ENCODE data around the gene TMEM9. TPM values are rescaled to one million over a fixed set of nuclear protein-coding genes. Genes with fewer than 3 reads are reported as not detected.

TMEM9 gene
- total RNA-seq, 3 donors from 2014 or later = 9.7 to 14.0 (median 9.9) TPM

DNA sequence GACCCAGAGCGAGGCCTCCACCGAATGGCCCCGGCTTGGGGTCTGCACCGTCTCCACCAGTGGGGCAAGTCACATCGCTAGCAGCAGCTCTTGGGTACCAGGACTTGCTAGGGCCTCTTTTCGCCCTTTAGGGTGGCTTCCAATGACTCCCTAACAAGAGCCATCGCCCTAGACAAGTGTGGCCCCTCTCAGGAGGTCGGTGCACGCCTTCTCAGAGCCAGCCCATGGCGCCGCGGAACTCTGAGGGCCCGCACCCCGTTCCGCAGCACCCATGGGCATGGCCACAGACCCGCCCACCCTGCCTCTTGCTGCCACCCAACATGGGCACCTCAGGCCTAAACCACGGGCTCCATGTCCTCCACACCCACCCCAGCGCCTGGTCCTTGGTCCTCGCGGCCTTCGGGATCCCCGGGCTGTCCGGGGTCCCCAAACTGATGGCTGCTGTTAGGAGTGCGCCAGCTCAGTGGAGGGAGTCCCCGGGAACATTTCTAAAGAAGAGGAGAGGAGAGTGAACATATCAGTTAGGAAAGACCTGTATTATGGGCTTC lies 38.8 kb downstream of the TMEM9 start:
- Mint-ChIP-seq H3K4me1 (ENCODE audit: low read depth) (peaks cover 16% of the 10 kb centered on the region), H3K4me3 (no peak overlapping the region), H3K9me3 (no peaks in the 10 kb centered on the region), H3K36me3 (ENCODE audit: insufficient read depth) (no peaks in the 10 kb centered on the region), H3K27me3 (ENCODE audit: low read depth) (no peaks in the 10 kb centered on the region)
- ATAC-seq (no peak), DNase-seq (no peak)

GRCh38 chr1:201114245-201115131 lies 39.8 kb downstream of the TMEM9 start:
- DNase-seq = peak; percentile 60
- no peaks in the 10 kb centered on the region for H3K36me3 Mint-ChIP-seq (ENCODE audit: insufficient read depth)

DNA sequence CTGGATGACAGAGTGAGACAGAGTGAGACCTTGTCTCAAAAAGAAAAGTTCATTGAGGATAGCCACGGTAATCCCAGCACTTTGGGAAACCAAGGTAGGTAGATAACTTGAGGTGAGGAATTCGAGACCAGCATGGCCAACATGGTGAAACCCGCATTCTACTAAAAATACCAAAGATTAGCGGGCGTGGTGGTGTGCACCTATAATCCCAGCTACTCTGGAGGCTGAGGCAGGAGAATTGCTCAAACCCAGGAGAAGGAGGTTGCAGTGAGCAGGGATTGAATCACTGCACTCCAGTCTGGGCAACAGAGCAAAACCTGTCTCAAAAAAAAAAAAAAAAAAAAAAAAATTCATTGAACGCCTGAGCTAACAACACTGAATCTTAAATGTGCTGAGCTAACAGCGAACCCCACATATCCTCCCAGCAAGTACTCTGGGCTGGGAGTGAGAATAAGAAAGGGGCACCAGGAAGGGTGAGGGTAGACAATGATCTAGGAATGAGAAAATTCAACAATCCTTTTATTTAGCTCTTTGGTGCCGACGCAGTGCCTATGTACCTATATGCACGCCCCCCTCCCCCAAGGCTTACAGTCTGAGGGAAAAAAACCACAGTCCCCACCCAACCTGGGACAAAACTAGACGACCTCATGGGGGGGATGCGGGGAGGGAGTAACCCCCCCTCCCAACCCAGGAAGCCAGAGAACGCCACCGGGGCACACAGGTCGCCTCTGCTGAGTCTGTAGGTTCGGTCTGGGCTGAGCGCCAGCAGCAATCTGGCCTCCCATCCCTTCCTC lies 40.6 kb downstream of the TMEM9 start:
- no peak for ATAC-seq
- Mint-ChIP-seq H3K9me3 (no peaks in the 10 kb centered on the region), H3K27me3 (ENCODE audit: low read depth) (no peaks in the 10 kb centered on the region), H3K4me3 (peak overlapping the region; percentile 87), H3K36me3 (ENCODE audit: insufficient read depth) (no peaks in the 10 kb centered on the region), H3K4me1 (ENCODE audit: low read depth) (peaks cover 8% of the 10 kb centered on the region)
- no peak for DNase-seq

More at GRCh38 chr1:201114245-201115131, 39.8 kb downstream of the TMEM9 start:
- no peaks in the 10 kb centered on the region for H3K27me3 Mint-ChIP-seq (ENCODE audit: low read depth)
- no peaks in the 10 kb centered on the region for H3K9me3 Mint-ChIP-seq
- peaks cover 9% of the 10 kb centered on the region for H3K4me1 Mint-ChIP-seq (ENCODE audit: low read depth)
- peak; percentile 90 for ATAC-seq
- peak overlapping the region; percentile 87 for H3K4me3 Mint-ChIP-seq

DNA sequence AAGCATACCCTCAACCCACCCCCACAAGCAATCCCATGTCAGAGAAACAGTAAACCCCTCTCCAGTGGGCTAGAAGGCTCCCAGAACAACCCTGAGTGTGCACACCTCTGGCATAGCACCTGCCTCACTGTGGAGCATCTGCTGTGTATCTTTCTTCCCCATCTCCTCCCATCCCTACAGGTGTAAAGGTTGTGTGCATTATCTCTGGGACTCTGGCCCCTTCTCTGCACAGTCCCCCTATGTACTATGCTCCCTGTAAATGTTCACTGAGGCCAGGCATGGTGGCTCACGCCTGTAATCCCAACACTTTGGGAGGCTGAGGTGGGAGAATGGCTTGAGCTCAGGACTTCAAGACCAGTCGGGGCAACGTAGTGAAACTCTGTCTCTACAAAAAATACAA lies 41.3 kb downstream of the TMEM9 start:
- DNase-seq (no peak), ATAC-seq (no peak)
- peaks cover 8% of the 10 kb centered on the region for H3K4me1 Mint-ChIP-seq (ENCODE audit: low read depth)
- H3K9me3 Mint-ChIP-seq = no peaks in the 10 kb centered on the region
- no peaks in the 10 kb centered on the region for H3K27me3 Mint-ChIP-seq (ENCODE audit: low read depth)
- no peak overlapping the region for H3K4me3 Mint-ChIP-seq
- no peaks in the 10 kb centered on the region for H3K36me3 Mint-ChIP-seq (ENCODE audit: insufficient read depth)

GRCh38 chr1:201112173-201112731 lies 42.0 kb downstream of the TMEM9 start, which contains the start of gene CACNA1S:
CACNA1S (minus strand) TSS chr1:201112426; CDS start chr1:201112339, 87 bp downstream.
- ATAC-seq = no peak
- Mint-ChIP-seq H3K9me3 (no peaks in the 10 kb centered on the region), H3K27me3 (ENCODE audit: low read depth) (no peaks in the 10 kb centered on the region), H3K4me1 (ENCODE audit: low read depth) (peaks cover 8% of the 10 kb centered on the region), H3K4me3 (no peak within 1 kb of the TSS), H3K36me3 (ENCODE audit: insufficient read depth) (no peaks in the 10 kb centered on the region)
- no peak for DNase-seq

DNA sequence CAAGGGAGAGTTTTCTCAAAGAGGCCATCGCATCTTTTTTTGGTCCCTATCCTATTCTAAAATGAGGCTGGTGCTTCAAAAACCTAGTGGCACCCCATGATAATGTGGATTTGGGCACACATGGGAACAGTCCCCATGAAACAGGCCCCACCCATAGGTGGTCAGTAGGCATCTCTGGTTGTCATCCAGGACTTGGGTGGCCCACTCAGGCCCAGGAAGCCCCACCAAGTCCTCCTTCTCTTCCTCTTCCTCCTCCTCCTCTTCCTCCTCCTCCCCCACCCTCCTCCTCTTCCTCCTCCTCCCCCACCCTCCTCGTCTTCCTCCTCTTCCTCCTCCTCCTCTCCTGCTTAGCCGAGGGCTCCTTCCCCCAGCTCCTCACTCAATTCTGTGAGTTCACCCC lies 42.6 kb downstream of the TMEM9 start:
- ATAC-seq (no peak), DNase-seq (no peak)
- Mint-ChIP-seq H3K4me3 (no peak overlapping the region), H3K36me3 (ENCODE audit: insufficient read depth) (no peaks in the 10 kb centered on the region), H3K9me3 (no peaks in the 10 kb centered on the region), H3K27me3 (ENCODE audit: low read depth) (no peaks in the 10 kb centered on the region), H3K4me1 (ENCODE audit: low read depth) (peaks cover 8% of the 10 kb centered on the region)

GRCh38 chr1:201111156-201111555 lies 43.1 kb downstream of the TMEM9 start:
- DNase-seq = no peak
- Mint-ChIP-seq H3K9me3 (no peaks in the 10 kb centered on the region), H3K4me3 (no peak overlapping the region), H3K27me3 (ENCODE audit: low read depth) (no peaks in the 10 kb centered on the region), H3K36me3 (ENCODE audit: insufficient read depth) (no peaks in the 10 kb centered on the region), H3K4me1 (ENCODE audit: low read depth) (peaks cover 8% of the 10 kb centered on the region)
- ATAC-seq = no peak

- Mint-ChIP-seq H3K4me1 (ENCODE audit: low read depth) (peaks cover 5% of the 10 kb centered on the region), H3K27me3 (ENCODE audit: low read depth) (no peaks in the 10 kb centered on the region), H3K36me3 (ENCODE audit: insufficient read depth) (no peaks in the 10 kb centered on the region), H3K9me3 (no peaks in the 10 kb centered on the region), H3K4me3 (no peak overlapping the region)
- ATAC-seq (no peak), DNase-seq (no peak)
Observed at GRCh38 chr1:201110616-201111015, 43.7 kb downstream of the TMEM9 start.

DNA sequence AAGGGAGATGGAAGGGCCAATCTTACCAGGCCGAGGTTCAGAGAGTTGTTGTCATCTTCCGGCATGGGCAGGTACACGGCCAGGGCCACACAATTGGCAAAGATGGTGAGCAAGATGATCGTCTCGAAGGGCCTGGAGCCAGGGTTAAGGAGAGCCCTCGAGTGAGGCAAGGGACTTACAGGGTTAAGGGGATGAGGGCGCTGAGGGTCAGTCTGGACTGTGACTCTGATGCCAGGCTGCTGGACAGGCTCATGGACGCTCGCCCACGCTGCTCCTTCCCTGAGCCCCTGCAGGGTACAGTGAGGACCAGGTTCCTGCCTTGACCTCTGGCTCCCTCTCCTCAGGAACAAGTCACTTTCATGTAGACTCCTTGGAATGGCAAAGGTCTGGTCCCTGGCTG lies 44.1 kb downstream of the TMEM9 start:
- peaks cover 5% of the 10 kb centered on the region for H3K4me1 Mint-ChIP-seq (ENCODE audit: low read depth)
- no peaks in the 10 kb centered on the region for H3K36me3 Mint-ChIP-seq (ENCODE audit: insufficient read depth)
- DNase-seq (no peak), ATAC-seq (no peak)
- no peaks in the 10 kb centered on the region for H3K27me3 Mint-ChIP-seq (ENCODE audit: low read depth)
- no peaks in the 10 kb centered on the region for H3K9me3 Mint-ChIP-seq
- no peak overlapping the region for H3K4me3 Mint-ChIP-seq

DNA sequence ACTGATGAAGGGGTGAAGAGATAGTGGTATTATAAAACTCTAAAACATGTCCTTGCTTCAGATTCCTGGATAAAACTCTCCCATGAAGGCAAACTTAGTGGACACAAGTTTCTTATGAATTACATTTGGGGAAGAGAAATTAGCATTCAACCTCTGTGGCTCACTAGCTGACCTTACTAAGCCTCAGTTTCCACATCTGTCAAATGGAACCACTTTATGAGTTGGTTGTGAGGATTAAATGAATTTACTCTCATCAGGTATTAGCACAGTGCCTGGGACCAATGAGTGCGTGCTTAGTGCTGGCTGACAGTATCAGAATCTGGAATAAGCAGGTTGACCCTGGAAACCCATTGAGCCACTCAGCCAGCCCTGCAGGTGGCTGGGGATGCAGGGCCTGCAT lies 44.6 kb downstream of the TMEM9 start:
- DNase-seq (no peak), ATAC-seq (no peak)
- Mint-ChIP-seq H3K36me3 (ENCODE audit: insufficient read depth) (no peaks in the 10 kb centered on the region), H3K4me3 (no peak overlapping the region), H3K9me3 (no peaks in the 10 kb centered on the region), H3K4me1 (ENCODE audit: low read depth) (peaks cover 2% of the 10 kb centered on the region), H3K27me3 (ENCODE audit: low read depth) (no peaks in the 10 kb centered on the region)

DNA sequence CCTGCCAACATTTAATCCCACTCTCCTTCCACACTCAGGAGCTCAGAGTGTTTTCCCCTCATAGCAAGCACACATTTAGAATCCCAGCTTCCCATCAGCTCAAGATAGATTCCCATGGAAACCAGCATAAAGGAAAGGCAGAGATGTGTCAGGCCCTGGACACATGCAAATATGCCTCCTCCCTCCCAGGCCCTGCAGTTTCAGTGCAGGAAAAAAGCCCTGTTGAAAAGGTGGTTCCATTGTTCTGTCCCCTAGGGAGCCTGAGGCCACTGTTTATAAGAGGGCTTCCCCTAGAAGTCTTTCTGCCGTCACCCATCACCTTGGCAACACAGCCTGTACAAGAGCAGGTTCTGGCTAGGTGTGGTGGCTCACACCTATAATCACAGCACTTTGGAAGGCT lies 45.7 kb downstream of the TMEM9 start:
- Mint-ChIP-seq H3K4me3 (no peak overlapping the region), H3K9me3 (no peaks in the 10 kb centered on the region), H3K27me3 (ENCODE audit: low read depth) (no peaks in the 10 kb centered on the region), H3K36me3 (ENCODE audit: insufficient read depth) (no peaks in the 10 kb centered on the region), H3K4me1 (ENCODE audit: low read depth) (no peaks in the 10 kb centered on the region)
- ATAC-seq = no peak
- no peak for DNase-seq

GRCh38 chr1:201105688-201106087 lies 48.6 kb downstream of the TMEM9 start:
- no peaks in the 10 kb centered on the region for H3K9me3 Mint-ChIP-seq
- DNase-seq (no peak), ATAC-seq (no peak)
- H3K4me3 Mint-ChIP-seq = no peak overlapping the region
- no peaks in the 10 kb centered on the region for H3K4me1 Mint-ChIP-seq (ENCODE audit: low read depth)
- no peaks in the 10 kb centered on the region for H3K36me3 Mint-ChIP-seq (ENCODE audit: insufficient read depth)
- H3K27me3 Mint-ChIP-seq (ENCODE audit: low read depth) = no peaks in the 10 kb centered on the region

DNA sequence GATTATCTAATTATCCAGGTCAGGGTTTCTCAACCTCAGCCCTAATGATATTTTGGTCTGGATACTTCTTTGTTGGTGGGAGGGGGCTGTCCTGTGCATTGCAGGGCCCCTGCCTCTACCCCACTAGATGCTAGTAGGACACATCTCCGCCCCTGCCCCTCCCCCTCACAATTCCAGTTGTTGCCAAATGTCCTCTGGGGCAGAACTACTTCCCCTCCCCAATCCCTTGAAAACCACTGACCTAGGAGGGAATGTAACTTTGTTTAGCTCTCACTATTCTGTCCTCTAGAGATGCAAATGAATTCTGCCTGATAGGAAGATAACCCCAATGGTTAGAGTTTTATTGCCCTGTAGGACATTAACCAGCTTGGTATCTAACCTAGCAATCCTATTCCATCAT lies 50.1 kb downstream of the TMEM9 start:
- Mint-ChIP-seq H3K9me3 (no peaks in the 10 kb centered on the region), H3K36me3 (ENCODE audit: insufficient read depth) (no peaks in the 10 kb centered on the region), H3K4me3 (no peak overlapping the region), H3K27me3 (ENCODE audit: low read depth) (no peaks in the 10 kb centered on the region), H3K4me1 (ENCODE audit: low read depth) (no peaks in the 10 kb centered on the region)
- ATAC-seq = no peak
- no peak for DNase-seq

DNA sequence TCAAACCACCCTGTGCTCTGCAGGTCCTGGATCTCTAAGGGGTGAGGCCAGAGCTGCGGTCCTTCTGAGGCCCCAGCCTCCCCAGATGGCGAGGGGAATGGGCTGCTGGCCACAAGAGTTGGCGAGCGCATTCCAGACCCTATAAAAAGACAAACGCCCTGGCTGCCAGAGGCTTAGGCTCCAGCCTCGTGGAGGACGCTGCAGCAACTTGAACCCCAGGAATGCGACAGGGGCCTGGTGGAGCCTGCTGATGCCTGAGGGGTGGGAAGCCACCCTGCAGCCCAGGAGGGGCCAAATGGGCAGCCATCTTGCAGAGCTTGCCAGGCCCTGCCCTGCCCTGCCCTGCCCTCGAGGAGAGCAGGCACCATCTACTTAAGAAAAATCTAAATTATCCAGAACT lies 50.6 kb downstream of the TMEM9 start:
- Mint-ChIP-seq H3K4me3 (no peak overlapping the region), H3K4me1 (ENCODE audit: low read depth) (no peaks in the 10 kb centered on the region), H3K36me3 (ENCODE audit: insufficient read depth) (no peaks in the 10 kb centered on the region), H3K9me3 (no peaks in the 10 kb centered on the region), H3K27me3 (ENCODE audit: low read depth) (no peaks in the 10 kb centered on the region)
- no peak for DNase-seq
- no peak for ATAC-seq
